Esophagus muscularis mucosa (tissue), 3 donors: ENCODE measurements around the gene CMTM3.
"Not testable (repeated sequence)": the region's sequence is repeated elsewhere in the genome, so short reads cannot be mapped to it uniquely, and the experiment has no call there.

Experiments
- CTCF ChIP-seq, 3 experiments: fragments of 200-600 bp in 2 of 3; fragments of 450-650 bp in 1 of 3; sonication (generic) in 2 of 3; IDR thresholded peaks; one replicate each; pipeline ENCODE4 v1.5.1; 2017 to 2019; ENCODE audit warnings: antibody characterized with exemption in 3 of 3, mild to moderate bottlenecking in 2 of 3, moderate library complexity in 1 of 3
- POLR2A ChIP-seq: fragments of 450-650 bp; IDR thresholded peaks from one replicate; pipeline ENCODE4 v1.6.1; 2017; ENCODE audit warnings: antibody characterized with exemption, moderate library complexity, mild to moderate bottlenecking, low read depth

- not testable (repeated sequence) for TF ChIP-seq CTCF (IDR thresholded peaks at IDR 0.05); POLR2A
Observed at GRCh38 chr16:66631558-66631957, 27.1 kb downstream of the CMTM3 start.
